Fibroblast of lung (primary cell): Measurements from ENCODE around the gene DMXL1.

Experiments used
- EZH2 ChIP-seq: IDR thresholded peaks from 2 replicates; pipeline ENCODE4 v1.5.1; 2012; ENCODE audit warnings: low read length, control low read depth, mild to moderate bottlenecking; ENCODE audit errors: missing control alignments
- TF ChIP-seq, protein P1 (sequence below), 2 donors: IDR thresholded peaks in 1 of 2; conservative IDR thresholded peaks in 1 of 2; 1 replicate in 1 of 2; 2 replicates in 1 of 2; pipeline ENCODE4 v1.5.1; 2011 to 2012; ENCODE audit warnings: low read length in 2 of 2, control low read depth in 1 of 2, inconsistent platforms in 1 of 2, low read depth in 1 of 2, mild to moderate bottlenecking in 1 of 2

- TF ChIP-seq, protein P1, sequence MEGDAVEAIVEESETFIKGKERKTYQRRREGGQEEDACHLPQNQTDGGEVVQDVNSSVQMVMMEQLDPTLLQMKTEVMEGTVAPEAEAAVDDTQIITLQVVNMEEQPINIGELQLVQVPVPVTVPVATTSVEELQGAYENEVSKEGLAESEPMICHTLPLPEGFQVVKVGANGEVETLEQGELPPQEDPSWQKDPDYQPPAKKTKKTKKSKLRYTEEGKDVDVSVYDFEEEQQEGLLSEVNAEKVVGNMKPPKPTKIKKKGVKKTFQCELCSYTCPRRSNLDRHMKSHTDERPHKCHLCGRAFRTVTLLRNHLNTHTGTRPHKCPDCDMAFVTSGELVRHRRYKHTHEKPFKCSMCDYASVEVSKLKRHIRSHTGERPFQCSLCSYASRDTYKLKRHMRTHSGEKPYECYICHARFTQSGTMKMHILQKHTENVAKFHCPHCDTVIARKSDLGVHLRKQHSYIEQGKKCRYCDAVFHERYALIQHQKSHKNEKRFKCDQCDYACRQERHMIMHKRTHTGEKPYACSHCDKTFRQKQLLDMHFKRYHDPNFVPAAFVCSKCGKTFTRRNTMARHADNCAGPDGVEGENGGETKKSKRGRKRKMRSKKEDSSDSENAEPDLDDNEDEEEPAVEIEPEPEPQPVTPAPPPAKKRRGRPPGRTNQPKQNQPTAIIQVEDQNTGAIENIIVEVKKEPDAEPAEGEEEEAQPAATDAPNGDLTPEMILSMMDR (conservative IDR thresholded peaks at IDR 0.05 in 1 of 2, IDR thresholded peaks at IDR 0.05 in 1 of 2; ENCODE audit: low read depth in 1 of 2, low read length in 2 of 2) = no peak
- TF ChIP-seq EZH2 = no peak
Measured at GRCh38 chr5:119290607-119291006, 219.7 kb downstream of the DMXL1 start.
